ENCODE results near the gene IFFO2.

IFFO2 gene

DNA sequence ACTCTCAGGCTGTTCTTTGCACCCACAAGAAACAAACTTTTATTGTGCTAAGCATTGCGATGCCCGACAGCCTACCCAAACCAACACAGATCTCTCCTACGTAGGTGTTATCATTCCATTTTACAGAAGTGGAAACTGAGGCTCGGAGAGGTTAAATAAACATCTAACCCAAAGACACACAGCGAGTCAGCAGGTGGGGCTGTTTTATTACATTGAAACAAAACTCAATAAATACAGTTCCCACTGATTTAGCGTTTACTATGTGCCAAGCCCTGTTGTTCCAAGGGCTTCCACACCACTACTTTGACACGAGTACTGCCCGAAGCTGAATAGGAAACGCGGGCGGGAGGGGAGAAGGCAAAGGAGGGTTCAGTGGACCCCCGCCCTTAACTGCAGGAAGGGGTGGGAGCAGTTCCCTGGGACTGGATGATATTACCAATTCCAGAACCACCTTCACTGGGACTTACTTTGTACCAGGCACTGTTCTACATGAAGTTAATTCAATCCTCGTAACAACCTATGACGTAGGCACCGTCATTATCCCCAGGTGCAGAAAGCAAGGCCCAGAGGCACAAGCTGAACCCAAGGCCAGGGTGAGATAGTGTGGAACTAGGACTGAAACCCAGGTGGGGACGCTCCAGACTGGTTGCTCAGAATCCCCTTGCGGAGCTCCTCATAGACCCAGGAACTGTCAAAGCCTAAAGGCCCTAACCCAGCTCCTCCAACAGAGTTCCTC, 34.8 kb downstream of the IFFO2 start:
- no peak for DNase-seq (ENCODE audit: low read depth in 2 of 3, low spot score in 1 of 3)

DNA sequence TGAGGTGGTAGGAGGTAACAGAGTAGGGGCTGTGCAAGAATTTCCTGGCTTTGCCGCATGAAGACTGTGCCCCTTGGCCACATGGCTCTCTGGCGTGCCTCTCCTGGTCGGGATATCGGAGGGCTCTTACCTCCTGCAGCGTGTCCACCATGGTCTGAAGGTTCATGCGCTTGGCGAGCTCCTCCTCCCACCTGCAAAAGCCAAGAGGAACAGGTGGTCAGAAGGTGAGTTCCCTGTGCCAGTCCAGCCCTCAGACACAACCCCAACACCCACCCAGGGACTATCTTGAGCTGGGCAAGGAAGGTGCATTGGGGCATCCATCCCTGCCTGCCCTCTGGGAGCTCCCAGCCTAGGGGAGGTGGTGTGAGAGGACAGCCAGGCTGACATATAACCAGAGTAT, 35.5 kb downstream of the IFFO2 start:
- DNase-seq (ENCODE audit: low read depth in 2 of 3, low spot score in 1 of 3), result no peak

GRCh38 chr1:18919956-18920355, 36.5 kb downstream of the IFFO2 start:
- no peak for DNase-seq (ENCODE audit: low read depth in 2 of 3, low spot score in 1 of 3)

DNA sequence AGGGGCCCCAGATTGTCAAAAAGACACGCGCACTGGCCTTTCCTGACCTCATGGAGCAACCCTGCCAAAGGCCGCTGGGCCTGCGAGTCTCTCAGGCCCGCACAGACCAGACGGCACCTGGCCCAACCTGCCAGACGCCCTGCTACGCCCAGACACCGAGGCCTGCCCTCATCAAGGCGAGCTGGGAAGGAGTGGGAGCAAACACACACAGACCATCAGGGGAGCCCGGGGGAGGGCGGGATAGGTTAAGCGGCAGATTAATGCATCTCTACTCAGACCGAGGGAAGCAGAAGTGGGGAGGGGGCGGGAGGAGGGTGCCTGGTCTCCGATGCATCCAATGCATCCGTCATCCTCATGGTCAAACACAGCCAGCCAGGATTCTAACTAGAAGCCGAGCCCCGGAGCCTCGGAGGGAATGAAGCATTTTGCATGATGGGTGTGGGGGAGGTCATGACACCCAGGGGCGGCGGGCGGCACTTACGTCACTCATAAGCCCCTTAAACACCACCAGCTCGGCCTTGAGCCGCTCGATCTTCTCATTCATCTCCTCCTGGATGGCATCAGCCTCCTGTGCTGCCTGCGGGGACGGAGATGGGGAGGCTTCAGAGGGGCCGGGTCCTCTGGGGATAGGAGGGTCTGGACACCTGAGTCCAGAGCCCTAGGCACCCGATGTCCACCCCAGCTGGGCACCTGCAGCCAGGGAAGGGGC, 37.1 kb downstream of the IFFO2 start:
- DNase-seq (ENCODE audit: low read depth in 2 of 3, low spot score in 1 of 3), result no peak

DNA sequence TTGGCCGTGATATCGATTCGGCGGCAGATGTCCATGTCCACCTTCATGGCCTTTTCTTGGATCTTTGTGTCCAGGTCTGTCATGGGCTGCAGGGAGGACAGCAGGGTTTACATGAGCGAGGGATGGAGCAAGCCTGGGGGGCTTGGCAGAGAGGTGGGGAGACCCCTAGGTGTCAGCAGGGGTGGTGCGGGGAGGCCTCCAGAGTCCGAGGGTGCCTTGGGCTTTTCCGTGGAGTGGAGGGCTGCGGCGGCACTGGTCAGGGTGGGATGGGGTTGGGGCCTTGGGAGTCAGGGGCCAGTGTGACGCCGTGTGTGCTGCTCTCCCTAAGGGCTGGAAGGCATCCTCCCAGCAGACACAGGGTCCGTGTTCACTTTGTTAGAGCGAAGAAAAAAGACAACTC, 38.1 kb downstream of the IFFO2 start:
- no peak for DNase-seq (ENCODE audit: low read depth in 2 of 3, low spot score in 1 of 3)

DNA sequence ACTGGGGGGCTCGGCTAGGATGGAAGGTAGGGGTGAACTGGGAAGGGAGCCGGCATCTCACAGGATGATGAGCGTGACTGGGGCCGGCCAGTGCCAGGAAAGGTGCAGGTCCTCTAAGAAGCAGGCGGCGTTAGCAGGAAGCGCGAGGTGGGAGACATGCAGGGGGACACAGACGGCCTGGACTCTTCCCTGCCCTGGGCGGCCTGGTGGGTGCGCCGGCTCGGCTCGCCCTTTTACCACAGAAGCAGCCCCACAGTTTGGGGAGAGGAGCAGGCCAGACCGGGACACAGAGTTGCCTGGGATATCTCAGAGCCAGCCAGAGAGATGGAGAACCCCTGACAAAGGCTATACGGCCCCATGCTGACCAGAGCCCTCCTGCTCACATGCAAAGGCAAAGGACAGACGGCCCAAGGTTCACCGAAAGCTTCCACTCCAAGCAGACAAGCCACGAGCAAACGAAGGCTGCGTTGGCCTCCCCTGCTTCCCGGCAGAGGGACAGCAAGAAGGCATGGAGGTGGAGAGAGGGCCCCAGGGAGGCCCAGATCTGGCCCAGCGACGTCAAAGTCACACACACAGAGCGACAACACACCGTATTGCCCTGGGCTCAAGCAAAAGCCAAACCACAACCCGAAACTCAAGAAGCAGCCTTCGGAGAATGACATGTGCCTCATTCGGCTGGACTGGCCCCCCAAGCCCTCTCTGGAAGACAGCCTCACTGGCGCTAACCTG, 39.2 kb downstream of the IFFO2 start:
- DNase-seq (ENCODE audit: low read depth in 2 of 3, low spot score in 1 of 3), result no peak

GRCh38 chr1:18915341-18915740, 41.1 kb downstream of the IFFO2 start:
- DNase-seq (ENCODE audit: low read depth in 2 of 3, low spot score in 1 of 3), result no peak

DNA sequence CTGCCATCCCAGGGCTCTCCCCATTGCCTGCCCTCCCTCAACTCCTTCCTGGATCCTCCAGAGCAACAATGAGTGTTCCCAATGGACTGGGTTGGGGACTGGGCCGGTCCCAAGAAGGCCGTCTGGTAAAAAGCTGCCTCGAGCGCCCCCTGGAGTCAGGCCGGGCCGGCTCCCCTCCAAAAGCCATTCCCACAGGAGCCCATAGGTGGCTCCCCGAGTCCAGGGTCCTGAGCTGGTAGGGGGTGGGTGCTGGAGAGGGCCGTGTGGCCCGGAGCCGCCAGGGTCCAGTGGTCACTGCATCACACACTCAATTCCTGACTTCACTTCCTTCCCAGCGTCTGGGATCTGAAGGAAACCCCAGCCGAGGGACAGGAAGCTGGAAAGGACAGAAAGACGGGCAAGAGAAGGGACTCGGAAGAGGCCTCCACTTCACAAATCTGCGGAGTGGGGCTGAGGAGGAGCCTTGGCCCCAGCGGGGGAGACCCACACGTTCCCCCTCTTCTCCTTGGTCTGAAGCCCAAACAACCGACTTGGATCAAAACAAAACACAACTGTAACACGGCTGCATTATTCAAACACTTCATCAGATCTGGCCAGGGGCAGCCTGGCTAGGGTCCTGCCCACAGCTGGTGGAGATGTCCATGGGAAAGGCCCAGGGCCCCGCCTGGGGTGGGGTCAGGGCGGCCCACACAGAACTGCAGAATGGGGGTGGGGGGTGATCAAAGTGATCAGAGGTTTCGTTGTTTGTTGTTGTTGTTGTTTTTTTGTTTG, 43.2 kb downstream of the IFFO2 start:
- DNase-seq (ENCODE audit: low read depth in 2 of 3, low spot score in 1 of 3), result peak; percentile 48 to 79 (median 72)

DNA sequence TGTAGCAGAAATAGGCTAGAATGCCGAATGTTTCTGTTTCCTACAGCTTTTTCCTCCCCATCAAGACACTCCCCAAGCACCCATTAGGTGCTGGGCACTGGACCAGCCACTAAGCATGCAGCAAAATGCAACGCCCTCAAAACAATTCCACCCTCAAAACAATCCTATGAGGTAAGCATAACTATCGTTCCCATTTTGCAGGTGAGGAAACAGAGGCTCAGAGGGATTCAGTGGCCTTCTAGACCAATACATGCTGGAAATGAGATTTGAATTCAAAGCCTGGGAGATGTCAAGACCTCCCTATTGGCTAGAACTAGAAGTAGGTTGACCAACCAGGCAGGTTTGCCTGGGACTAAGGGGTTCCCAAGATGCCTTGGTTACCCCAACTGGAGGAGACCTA, 43.9 kb downstream of the IFFO2 start:
- no peak for DNase-seq (ENCODE audit: low read depth in 2 of 3, low spot score in 1 of 3)

DNA sequence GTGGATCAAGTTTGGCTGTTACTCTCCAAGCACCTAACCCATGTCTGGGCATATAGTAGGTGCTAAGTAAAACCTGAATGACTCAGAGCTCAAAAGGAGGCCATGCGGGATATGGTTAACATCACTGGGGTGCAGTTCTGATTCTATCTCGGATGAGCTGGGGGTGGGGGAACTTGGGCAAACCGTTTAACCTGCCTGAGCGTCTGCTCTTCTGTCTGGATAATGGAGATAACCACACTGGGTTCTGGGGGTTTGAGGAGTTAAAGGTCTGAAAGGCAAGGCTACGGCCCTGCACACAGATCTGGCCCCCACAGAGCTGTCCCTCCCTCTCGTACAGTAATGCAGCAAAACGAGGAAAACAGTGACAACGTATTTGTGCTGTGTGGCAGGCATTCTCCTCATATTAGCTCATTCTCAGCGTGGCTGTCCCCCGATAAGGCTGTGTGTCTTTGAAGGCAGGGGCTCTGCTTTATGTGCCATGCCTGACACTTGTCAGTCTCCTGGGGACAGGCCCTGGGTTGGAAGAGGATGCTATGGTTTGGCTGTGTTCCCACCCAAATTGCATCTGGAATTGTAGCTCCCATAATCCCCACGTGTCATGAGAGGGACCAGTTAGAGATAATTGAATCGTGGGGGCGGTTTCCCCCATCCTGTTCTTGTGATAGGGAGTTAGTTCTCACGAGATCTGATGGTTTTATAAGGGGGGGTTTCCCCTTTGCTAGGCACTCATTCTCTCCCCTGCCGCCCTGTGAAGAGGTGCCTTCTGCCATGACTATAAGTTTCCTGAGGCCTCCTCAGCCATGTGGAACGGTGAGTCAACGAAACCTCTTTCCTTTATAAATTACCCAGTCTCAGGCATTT, 47.3 kb downstream of the IFFO2 start:
- DNase-seq (ENCODE audit: low read depth in 2 of 3, low spot score in 1 of 3), result no peak

DNA sequence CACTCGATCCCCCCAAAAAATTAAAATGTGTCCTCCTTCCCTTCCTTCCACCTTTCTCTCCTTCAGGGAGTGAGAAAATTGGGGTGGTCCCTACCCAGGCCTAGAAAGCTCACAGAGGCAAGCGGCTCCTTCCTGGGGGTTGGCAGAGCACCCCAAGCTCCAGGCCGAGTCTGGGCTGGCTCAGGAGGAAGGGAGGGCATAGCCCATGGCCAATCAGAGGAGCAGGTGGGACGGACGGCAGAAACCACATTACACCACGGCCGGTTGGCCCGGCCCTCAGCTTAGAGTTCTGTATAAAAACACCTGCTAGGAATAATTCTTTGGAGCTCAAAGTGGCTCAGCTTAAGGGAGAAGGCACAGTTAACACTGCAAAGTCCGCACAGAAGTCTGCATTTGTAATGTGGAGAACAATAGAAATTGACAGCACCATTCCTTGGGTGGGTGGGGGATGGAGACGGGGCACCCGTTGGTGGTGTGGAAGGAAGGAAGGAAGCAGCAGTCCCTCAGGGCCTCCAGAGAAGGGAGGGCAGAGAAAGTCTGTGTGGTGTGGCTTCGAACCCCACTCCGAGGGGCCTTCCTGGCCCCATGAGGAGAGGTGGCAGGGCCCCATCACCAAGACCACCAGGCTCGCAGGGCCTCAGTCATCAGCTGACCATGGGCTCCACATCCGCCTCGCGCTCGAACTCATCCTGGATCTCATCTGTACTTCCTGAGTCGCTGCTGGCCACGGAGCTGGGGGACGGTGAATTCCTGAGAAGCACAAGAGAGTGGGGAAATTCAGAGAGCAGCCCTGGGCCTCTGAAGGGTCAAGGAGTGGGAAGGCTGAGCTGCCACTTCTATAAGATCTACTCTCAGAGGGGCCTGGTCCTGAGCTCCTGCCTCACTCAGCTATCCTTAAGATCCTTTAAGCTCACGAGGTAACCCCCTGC, 48.3 kb downstream of the IFFO2 start:
- DNase-seq (ENCODE audit: low read depth in 2 of 3, low spot score in 1 of 3), result no peak

- DNase-seq (ENCODE audit: low read depth in 2 of 3, low spot score in 1 of 3), result peak; percentile 18 to 78 (median 19)
These were observed 49.2 kb downstream of the IFFO2 start for GRCh38 chr1:18907021-18907916.

- DNase-seq (ENCODE audit: low read depth in 2 of 3, low spot score in 1 of 3), result no peak
These were observed 53.2 kb downstream of the IFFO2 start for GRCh38 chr1:18903291-18903756.

GRCh38 chr1:18902523-18903290, 53.8 kb downstream of the IFFO2 start, which contains the start of gene ALDH4A1:
Gene ALDH4A1 (minus strand): TSS chr1:18902555. CDS start chr1:18902523, 32 bp downstream.
- DNase-seq (ENCODE audit: low read depth in 2 of 3, low spot score in 1 of 3), result peak; percentile 85 to 93 (median 91)

GRCh38 chr1:18901952-18902522, 54.4 kb downstream of the IFFO2 start:
- no peak for DNase-seq (ENCODE audit: low read depth in 2 of 3, low spot score in 1 of 3)

DNA sequence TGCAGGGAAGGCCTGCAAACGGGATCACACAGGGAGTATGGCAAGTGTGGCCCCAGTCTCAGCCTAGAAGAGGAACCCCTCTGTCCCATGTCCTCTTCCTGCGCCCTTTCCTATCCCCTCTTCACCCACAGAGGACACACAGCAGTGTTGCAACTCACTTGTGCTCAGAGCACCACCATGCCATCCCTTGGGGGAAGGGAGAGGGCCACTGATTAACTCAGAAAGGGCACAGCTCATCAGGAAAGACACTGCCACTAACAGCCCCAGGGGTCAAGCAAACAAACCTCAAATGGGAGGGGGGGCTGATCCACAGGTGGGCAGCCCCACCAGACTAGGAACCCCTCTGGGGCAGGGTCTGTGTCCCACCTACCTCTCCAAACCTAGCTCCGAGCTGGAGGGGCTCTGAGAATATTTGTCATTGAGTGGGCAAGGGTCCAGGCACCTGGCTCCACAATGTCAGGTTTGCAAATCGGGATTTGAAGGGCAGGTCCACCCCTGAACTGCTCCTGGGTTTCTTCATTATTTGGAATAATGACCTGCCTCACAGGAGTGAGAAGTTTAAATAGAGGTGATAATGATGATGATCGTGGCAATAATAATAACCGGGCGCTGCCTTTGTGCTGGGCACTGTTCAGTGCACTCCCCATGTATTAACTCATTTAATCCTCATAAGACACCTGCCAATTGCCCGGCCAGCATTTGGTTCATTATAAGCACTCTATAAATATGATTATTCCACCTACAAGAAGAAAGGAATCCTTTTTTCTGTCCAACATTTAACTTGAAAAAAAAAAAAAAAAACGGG, 55.1 kb downstream of the IFFO2 start:
- no peak for DNase-seq (ENCODE audit: low read depth in 2 of 3, low spot score in 1 of 3)
